ENCODE data around the gene MSH2.

GRCh38 chr2:47379384-47379783 lies 23.6 kb upstream of the MSH2 start:
- TF ChIP-seq CTCF (IDR thresholded peaks at IDR 0.05; ENCODE audit: insufficient read depth, low read depth, low read length) (no peak), EZH2 (IDR thresholded peaks at IDR 0.05; ENCODE audit: insufficient read depth, low read length) (no peak)

Data from astrocyte (in vitro differentiated cells and primary cell).